ENCODE data around the gene TCN2. TPM values are rescaled to one million over a fixed set of nuclear protein-coding genes. Genes with fewer than 3 reads are reported as not detected.
"Not testable (repeated sequence)": the region's sequence is repeated elsewhere in the genome, so short reads cannot be mapped to it uniquely, and the experiment has no call there.

The TCN2 gene
- total and polyA plus RNA-seq, 2 donors (not counting 1 experiment from before 2014, with no cell fraction given) = 7.1 to 10.8 TPM

GRCh38 chr22:30626413-30626812 lies 19.4 kb downstream of the TCN2 start:
- Histone ChIP-seq H3K36me3 (ENCODE audit: control insufficient read depth, insufficient read depth, low read length) (no peaks in the 10 kb centered on the region), H3K9me3 (ENCODE audit: control insufficient read depth, insufficient read depth, low read depth, low read length) (no peaks in the 10 kb centered on the region), H3K4me3 (replicated peaks in 1 of 4; ENCODE audit: control extremely low read depth in 1 of 4, insufficient read depth in 1 of 4, low read depth in 3 of 4, low read length in 4 of 4) (no peak overlapping the region), H3K4me1 (ENCODE audit: control insufficient read depth, extremely low read depth, insufficient read depth, low read length) (no peaks in the 10 kb centered on the region), H3K4me2 (ENCODE audit: extremely low read depth, insufficient read depth, low read length) (no peak overlapping the region), H3K9ac (ENCODE audit: insufficient read depth, low read length) (no peak overlapping the region), H3K27ac (ENCODE audit: insufficient read depth, low read length) (no peak overlapping the region), H4K20me1 (ENCODE audit: control insufficient read depth, extremely low read depth, insufficient read depth, low read length) (no peaks in the 10 kb centered on the region), H3K27me3 (ENCODE audit: control insufficient read depth, insufficient read depth, low read length) (no peaks in the 10 kb centered on the region), H2AFZ (ENCODE audit: low read length) (no peak overlapping the region), H3K79me2 (ENCODE audit: control insufficient read depth, insufficient read depth, low read length) (no peaks in the 10 kb centered on the region)
- DNase-seq (ENCODE audit: low read depth in 2 of 2) = no peak
- no peak for TF ChIP-seq EZH2 (IDR thresholded peaks at IDR 0.05; ENCODE audit: low read length, missing control alignments)
- TF ChIP-seq CTCF (conservative IDR thresholded peaks at IDR 0.05 in 1 of 2, IDR thresholded peaks at IDR 0.05 in 1 of 2; ENCODE audit: low read depth in 1 of 2, low read length in 2 of 2) = no peak

GRCh38 chr22:30627471-30627870 lies 20.5 kb downstream of the TCN2 start:
- TF ChIP-seq EZH2 (IDR thresholded peaks at IDR 0.05; ENCODE audit: low read length, missing control alignments) = no peak
- no peak for TF ChIP-seq CTCF (conservative IDR thresholded peaks at IDR 0.05 in 1 of 2, IDR thresholded peaks at IDR 0.05 in 1 of 2; ENCODE audit: low read depth in 1 of 2, low read length in 2 of 2)

GRCh38 chr22:30628491-30628890 lies 21.5 kb downstream of the TCN2 start:
- Histone ChIP-seq H3K27me3 (ENCODE audit: control insufficient read depth, insufficient read depth, low read length) (no peaks in the 10 kb centered on the region), H3K4me2 (ENCODE audit: extremely low read depth, insufficient read depth, low read length) (no peak overlapping the region), H3K9ac (ENCODE audit: insufficient read depth, low read length) (no peak overlapping the region), H3K9me3 (ENCODE audit: control insufficient read depth, insufficient read depth, low read depth, low read length) (no peaks in the 10 kb centered on the region), H3K4me1 (ENCODE audit: control insufficient read depth, extremely low read depth, insufficient read depth, low read length) (no peaks in the 10 kb centered on the region), H2AFZ (ENCODE audit: low read length) (no peak overlapping the region), H3K27ac (ENCODE audit: insufficient read depth, low read length) (no peak overlapping the region), H3K79me2 (ENCODE audit: control insufficient read depth, insufficient read depth, low read length) (no peaks in the 10 kb centered on the region), H3K36me3 (ENCODE audit: control insufficient read depth, insufficient read depth, low read length) (no peaks in the 10 kb centered on the region), H4K20me1 (ENCODE audit: control insufficient read depth, extremely low read depth, insufficient read depth, low read length) (no peaks in the 10 kb centered on the region), H3K4me3 (replicated peaks in 1 of 4; ENCODE audit: control extremely low read depth in 1 of 4, insufficient read depth in 1 of 4, low read depth in 3 of 4, low read length in 4 of 4) (no peak overlapping the region)
- TF ChIP-seq EZH2 (IDR thresholded peaks at IDR 0.05; ENCODE audit: low read length, missing control alignments) (no peak), CTCF (conservative IDR thresholded peaks at IDR 0.05 in 1 of 2, IDR thresholded peaks at IDR 0.05 in 1 of 2; ENCODE audit: low read depth in 1 of 2, low read length in 2 of 2) (no peak)
- DNase-seq (ENCODE audit: low read depth in 2 of 2) = no peak

More at GRCh38 chr22:30627471-30627870, 20.5 kb downstream of the TCN2 start:
- no peak for DNase-seq (ENCODE audit: low read depth in 2 of 2)
- no peak overlapping the region for H3K9ac ChIP-seq (ENCODE audit: insufficient read depth, low read length)
- H4K20me1 ChIP-seq (ENCODE audit: control insufficient read depth, extremely low read depth, insufficient read depth, low read length) = no peaks in the 10 kb centered on the region
- no peak overlapping the region for H3K27ac ChIP-seq (ENCODE audit: insufficient read depth, low read length)
- H3K4me1 ChIP-seq (ENCODE audit: control insufficient read depth, extremely low read depth, insufficient read depth, low read length) = no peaks in the 10 kb centered on the region
- H3K79me2 ChIP-seq (ENCODE audit: control insufficient read depth, insufficient read depth, low read length) = no peaks in the 10 kb centered on the region
- H3K4me3 ChIP-seq (replicated peaks in 1 of 4; ENCODE audit: control extremely low read depth in 1 of 4, insufficient read depth in 1 of 4, low read depth in 3 of 4, low read length in 4 of 4) = no peak overlapping the region
- no peaks in the 10 kb centered on the region for H3K9me3 ChIP-seq (ENCODE audit: control insufficient read depth, insufficient read depth, low read depth, low read length)
- no peaks in the 10 kb centered on the region for H3K36me3 ChIP-seq (ENCODE audit: control insufficient read depth, insufficient read depth, low read length)
- no peaks in the 10 kb centered on the region for H3K27me3 ChIP-seq (ENCODE audit: control insufficient read depth, insufficient read depth, low read length)
- no peak overlapping the region for H3K4me2 ChIP-seq (ENCODE audit: extremely low read depth, insufficient read depth, low read length)
- no peak overlapping the region for H2AFZ ChIP-seq (ENCODE audit: low read length)

- not testable (repeated sequence) for H3K27ac ChIP-seq (ENCODE audit: insufficient read depth, low read length); DNase-seq (ENCODE audit: low read depth in 2 of 2); H3K4me2 ChIP-seq (ENCODE audit: extremely low read depth, insufficient read depth, low read length); H3K36me3 ChIP-seq (ENCODE audit: control insufficient read depth, insufficient read depth, low read length); H4K20me1 ChIP-seq (ENCODE audit: control insufficient read depth, extremely low read depth, insufficient read depth, low read length); H3K9me3 ChIP-seq (ENCODE audit: control insufficient read depth, insufficient read depth, low read depth, low read length); H3K9ac ChIP-seq (ENCODE audit: insufficient read depth, low read length); H3K27me3 ChIP-seq (ENCODE audit: control insufficient read depth, insufficient read depth, low read length); H3K4me3 ChIP-seq (replicated peaks in 1 of 4; ENCODE audit: control extremely low read depth in 1 of 4, insufficient read depth in 1 of 4, low read depth in 3 of 4, low read length in 4 of 4); H2AFZ ChIP-seq (ENCODE audit: low read length); H3K79me2 ChIP-seq (ENCODE audit: control insufficient read depth, insufficient read depth, low read length)
- peaks cover 14% of the 10 kb centered on the region for H3K4me1 ChIP-seq (ENCODE audit: control insufficient read depth, extremely low read depth, insufficient read depth, low read length)
These were observed 24.5 kb downstream of the TCN2 start for GRCh38 chr22:30631469-30631868.
